Uterine smooth muscle cell (primary cell): ENCODE results near the gene PTPN18. TPM values are rescaled to one million over a fixed set of nuclear protein-coding genes. Genes with fewer than 3 reads are reported as not detected.

Experiments
- total RNA-seq: library from RNA; depleted of rRNA; stranded (reverse); fragments of >200 nt; gene quantifications from 2 replicates; pipeline ENCODE4 v1.2.3, GENCODE V29; 2014

Gene PTPN18, protein sequence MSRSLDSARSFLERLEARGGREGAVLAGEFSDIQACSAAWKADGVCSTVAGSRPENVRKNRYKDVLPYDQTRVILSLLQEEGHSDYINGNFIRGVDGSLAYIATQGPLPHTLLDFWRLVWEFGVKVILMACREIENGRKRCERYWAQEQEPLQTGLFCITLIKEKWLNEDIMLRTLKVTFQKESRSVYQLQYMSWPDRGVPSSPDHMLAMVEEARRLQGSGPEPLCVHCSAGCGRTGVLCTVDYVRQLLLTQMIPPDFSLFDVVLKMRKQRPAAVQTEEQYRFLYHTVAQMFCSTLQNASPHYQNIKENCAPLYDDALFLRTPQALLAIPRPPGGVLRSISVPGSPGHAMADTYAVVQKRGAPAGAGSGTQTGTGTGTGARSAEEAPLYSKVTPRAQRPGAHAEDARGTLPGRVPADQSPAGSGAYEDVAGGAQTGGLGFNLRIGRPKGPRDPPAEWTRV
- total RNA-seq: 11.0 and 16.0 TPM in 2 replicates

DNA sequence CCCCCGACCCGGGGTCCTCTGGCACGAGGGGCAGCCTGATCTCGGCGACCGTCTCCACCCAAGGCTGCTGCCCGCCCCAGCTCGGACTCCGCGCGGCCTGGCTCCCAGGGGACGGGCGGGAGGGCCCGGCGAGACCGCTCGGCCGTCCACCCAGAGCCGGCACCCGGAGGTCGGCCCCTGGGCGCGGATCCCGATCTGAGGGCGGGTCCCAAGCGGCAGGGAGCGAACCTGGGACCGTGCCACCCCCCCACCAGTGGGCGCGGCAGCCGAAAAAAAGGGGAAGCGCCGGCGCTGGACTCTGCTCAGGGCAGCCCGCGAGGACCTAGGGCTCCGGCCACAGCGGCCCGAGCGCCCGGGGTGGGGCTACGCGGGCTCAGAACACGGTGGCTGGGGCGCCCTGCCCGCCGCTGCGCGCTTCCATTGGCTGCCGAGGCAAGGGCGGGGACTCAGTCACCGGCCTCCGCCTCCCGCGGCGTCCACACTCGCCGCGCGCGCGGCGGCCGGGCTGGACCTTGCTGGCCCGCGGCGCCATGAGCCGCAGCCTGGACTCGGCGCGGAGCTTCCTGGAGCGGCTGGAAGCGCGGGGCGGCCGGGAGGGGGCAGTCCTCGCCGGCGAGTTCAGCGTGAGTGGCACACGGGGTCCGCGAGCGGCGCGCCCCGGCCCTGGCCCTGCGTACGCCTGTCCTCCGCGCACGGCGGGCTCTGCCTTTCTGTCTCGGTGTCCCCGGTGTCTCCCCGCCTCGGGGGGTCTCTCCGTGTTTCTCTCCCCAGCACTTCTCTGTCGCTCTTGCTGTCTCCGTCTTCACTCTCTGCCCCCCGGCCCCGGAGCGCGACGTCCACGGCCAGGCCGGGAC, at the start of gene PTPN18:
PTPN18 (plus strand) TSS at position 479 of the 854 bp plus-strand sequence; CDS start at position 531, 52 bp downstream.

DNA sequence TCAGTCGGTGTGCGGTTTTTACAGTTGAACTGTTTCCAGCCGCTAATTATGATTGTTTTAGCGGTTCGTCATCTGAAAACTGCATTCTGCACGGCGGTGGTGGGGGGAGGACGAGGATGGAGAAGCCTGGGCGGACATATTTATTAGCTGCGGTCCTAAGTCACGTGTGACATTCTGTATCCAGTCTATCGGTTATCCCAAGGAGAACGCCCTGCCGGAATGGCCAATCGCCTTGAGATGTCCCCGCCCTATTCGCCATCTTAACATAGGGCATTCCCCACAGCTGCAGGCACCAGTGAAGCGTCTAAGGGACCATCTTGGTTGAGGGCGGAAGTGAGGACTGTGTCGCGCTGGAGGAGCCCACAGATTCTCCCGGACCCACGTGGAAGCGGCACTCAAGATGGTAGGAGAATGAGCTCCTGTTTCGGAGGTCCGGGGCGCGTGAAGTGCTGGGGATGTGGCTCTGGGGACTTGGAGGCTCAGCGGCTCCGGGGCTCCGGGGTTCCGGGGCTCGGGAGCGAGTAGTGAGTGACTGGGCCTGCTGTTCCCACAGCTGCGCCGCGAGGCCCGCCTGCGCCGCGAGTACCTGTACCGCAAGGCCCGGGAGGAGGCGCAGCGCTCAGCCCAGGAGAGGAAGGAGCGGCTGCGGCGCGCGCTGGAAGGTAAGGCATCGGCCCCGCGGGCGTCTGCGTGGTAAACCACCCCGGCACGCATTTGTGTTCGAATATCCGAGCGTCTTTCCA, 13.2 kb upstream of the PTPN18 start, which contains the start of gene IMP4:
IMP4 (plus strand) TSS at position 365 of the 743 bp plus-strand sequence; CDS start at position 401, 36 bp downstream.

Other genes with a start within 250 kb of the PTPN18 start
- 0.22 TPM in 1 of 2 replicates, not detected in the other for gene POTEF, start 226.8 kb upstream of the PTPN18 start, total RNA-seq
- gene CCDC74B, start 210.9 kb upstream of the PTPN18 start, total RNA-seq: 7.5 and 9.8 TPM in 2 replicates
- gene SMPD4, start 174.5 kb upstream of the PTPN18 start, total RNA-seq: 12.7 and 18.9 TPM in 2 replicates
- 146 and 210 TPM in 2 replicates for gene MZT2B, start 173.8 kb upstream of the PTPN18 start, total RNA-seq
- gene TUBA3E, start 157.6 kb upstream of the PTPN18 start, total RNA-seq: not detected in 2 replicates
- gene IMP4, start 13.2 kb upstream of the PTPN18 start, total RNA-seq: 80.9 and 118 TPM in 2 replicates
- not detected in 2 replicates for gene POTEI, start 153.3 kb downstream of the PTPN18 start, total RNA-seq
- gene CFC1B, start 165.2 kb downstream of the PTPN18 start, total RNA-seq: not detected in 2 replicates
- not detected in 2 replicates for gene CFC1, start 243.5 kb downstream of the PTPN18 start, total RNA-seq